Measurements from ENCODE around the gene C9orf152. TPM values are rescaled to one million over a fixed set of nuclear protein-coding genes. Genes with fewer than 3 reads are reported as not detected.
A peak's percentile ranks its signal among the peaks of the same experiment; 100 is the strongest.

The C9orf152 gene
- total RNA-seq, 2 donors from 2014 or later = not detected

DNA sequence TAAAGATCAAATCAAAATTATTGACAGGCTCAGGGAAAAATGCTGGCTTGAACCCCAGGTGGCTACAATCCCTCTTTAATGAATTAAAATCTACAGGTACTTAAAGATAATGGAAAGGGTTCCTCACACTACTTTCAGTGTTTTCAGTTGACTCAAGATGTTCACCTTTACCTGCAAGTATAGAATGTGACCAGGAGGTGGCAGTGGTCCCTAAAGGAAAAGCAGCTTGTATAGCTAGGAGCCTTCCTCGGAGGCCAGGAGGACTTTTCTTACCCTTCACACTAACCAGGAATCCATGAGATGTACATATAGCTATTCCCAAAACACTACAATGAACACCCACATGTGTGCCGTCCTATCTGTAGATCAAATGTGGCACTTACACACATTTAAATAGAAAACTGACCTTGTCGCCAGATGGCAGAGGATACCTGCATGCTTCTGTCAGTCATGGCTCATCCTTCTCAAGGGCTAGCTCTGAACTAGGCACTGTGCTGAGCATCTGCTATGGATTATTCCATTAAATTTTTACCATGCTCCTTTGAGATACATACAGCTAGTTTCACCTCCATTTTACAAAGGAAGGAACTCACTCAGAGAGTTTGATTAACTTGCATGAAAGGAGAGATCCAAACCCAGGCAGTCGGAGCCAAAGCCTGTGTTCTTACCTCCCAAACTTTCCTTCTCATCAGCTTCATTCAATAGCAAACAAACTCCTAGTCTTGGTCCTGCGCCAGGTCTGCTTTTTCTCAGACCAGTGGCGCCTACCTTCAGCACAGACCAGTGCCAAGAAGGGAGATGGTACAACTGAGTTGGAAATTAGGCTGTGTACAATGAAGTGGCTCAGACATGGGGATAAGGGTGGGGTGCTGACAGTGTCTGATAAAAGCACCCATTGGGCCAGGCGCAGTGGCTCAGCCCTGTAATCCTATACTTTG lies 24.5 kb downstream of the C9orf152 start:
- H3K4me1 ChIP-seq = peaks cover 0 to under 1% of the 10 kb centered on the region in 2 donors
- no peak overlapping the region for H3K27ac ChIP-seq
- no peaks in the 10 kb centered on the region for H3K9me3 ChIP-seq
- TF ChIP-seq, protein P1, sequence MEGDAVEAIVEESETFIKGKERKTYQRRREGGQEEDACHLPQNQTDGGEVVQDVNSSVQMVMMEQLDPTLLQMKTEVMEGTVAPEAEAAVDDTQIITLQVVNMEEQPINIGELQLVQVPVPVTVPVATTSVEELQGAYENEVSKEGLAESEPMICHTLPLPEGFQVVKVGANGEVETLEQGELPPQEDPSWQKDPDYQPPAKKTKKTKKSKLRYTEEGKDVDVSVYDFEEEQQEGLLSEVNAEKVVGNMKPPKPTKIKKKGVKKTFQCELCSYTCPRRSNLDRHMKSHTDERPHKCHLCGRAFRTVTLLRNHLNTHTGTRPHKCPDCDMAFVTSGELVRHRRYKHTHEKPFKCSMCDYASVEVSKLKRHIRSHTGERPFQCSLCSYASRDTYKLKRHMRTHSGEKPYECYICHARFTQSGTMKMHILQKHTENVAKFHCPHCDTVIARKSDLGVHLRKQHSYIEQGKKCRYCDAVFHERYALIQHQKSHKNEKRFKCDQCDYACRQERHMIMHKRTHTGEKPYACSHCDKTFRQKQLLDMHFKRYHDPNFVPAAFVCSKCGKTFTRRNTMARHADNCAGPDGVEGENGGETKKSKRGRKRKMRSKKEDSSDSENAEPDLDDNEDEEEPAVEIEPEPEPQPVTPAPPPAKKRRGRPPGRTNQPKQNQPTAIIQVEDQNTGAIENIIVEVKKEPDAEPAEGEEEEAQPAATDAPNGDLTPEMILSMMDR (IDR thresholded peaks at IDR 0.05) = peak; percentile 46 to 75
- DNase-seq (ENCODE audit: low spot score) = peak; percentile 64
- H3K27me3 ChIP-seq = no peaks in the 10 kb centered on the region
- no peak overlapping the region for H3K4me3 ChIP-seq
- H3K36me3 ChIP-seq = no peaks in the 10 kb centered on the region

DNA sequence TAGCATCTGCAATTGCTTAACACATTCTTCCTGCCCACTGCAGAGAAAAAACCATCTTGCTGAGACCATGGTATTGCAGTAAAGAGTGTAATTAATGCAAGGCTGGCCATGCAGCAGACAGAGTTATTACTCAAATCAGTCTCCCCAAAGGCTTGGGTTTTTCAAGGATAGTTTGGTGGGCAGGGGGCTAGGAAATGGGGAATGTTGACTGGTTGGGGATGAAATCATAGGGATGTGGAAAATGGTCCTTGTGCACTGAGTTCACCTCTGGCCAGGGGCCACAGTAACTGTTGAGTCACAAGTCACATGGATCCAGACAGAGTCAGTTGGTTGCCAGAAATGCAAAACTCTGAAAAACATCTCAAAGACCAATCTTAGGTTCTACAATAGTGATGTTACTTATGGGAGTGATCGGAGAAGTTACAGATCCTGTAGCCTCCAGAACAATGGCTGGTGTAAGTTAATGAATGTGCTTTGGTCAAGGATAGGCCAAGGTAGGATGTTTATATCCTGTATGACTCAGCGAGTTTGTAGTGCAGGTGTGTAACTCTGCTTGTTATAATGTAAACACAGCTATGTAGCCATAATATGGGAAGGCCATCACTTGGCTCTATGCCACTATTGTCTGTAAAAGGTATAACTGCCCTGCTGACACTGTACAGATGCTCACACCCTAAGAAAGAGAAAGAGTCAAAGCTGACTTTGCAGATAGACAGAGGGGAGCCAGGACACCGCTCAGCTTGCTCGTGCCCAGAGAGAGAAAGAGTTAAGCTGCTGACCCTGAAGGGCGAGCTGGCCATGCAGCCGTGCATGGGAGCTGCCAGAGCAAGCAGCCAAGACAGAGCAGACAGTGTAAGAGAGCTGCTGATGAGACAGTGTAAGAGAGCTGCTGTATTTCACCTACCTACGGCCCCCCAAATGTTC lies 27.2 kb downstream of the C9orf152 start:
- H3K27ac ChIP-seq = no peak overlapping the region
- TF ChIP-seq, protein P1 (IDR thresholded peaks at IDR 0.05) = no peak
- no peaks in the 10 kb centered on the region for H3K27me3 ChIP-seq
- no peaks in the 10 kb centered on the region for H3K9me3 ChIP-seq
- DNase-seq (ENCODE audit: low spot score) = no peak
- H3K4me1 ChIP-seq = no peaks in the 10 kb centered on the region
- H3K36me3 ChIP-seq = no peaks in the 10 kb centered on the region
- no peak overlapping the region for H3K4me3 ChIP-seq

DNA sequence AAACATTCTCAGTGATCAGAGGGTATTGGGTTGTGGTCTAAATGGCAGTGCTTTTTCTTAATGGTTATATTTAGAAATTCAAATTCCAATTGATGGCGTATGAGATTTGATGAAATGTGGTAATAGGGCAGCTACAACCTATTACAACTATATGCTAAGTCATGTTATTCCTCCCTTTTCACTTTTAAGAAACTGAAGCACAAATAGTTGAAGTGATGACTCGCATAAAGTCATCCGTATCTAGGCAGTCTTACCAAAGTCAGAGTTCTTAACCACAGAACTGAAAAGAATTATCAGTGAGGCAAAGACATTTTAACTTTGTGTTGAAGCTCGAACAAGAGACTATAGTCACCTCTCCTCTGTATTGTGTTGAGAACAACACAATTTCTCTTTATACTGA lies 28.2 kb downstream of the C9orf152 start:
- no peak overlapping the region for H3K4me3 ChIP-seq
- no peak overlapping the region for H3K27ac ChIP-seq
- H3K9me3 ChIP-seq = no peaks in the 10 kb centered on the region
- no peaks in the 10 kb centered on the region for H3K27me3 ChIP-seq
- no peaks in the 10 kb centered on the region for H3K36me3 ChIP-seq
- DNase-seq (ENCODE audit: low spot score) = no peak
- no peaks in the 10 kb centered on the region for H3K4me1 ChIP-seq
- TF ChIP-seq, protein P1 (IDR thresholded peaks at IDR 0.05) = no peak

DNA sequence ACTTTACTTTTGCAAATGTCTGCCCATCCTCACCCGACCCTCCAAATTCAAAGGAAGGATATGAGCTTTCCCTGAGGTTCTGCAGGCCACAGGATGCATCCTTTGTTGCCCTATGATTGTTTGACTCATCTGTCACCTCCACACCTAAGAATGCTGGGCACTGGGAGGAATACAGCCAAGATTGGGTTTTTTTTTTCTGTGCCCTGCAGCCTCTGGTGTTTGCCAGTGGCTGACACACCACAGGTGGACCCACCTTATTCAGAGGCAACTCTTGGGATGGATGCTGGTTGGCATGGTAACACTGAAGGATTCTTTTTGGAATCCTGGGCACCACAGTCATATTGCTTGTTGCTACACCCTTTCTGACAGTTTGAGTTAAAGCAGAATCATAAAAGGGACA lies 29.7 kb downstream of the C9orf152 start:
- Histone ChIP-seq H3K9me3 (no peaks in the 10 kb centered on the region), H3K4me1 (no peaks in the 10 kb centered on the region), H3K27ac (no peak overlapping the region), H3K36me3 (no peaks in the 10 kb centered on the region), H3K27me3 (no peaks in the 10 kb centered on the region), H3K4me3 (no peak overlapping the region)
- DNase-seq (ENCODE audit: low spot score) = no peak
- TF ChIP-seq, protein P1 (IDR thresholded peaks at IDR 0.05) = no peak

DNA sequence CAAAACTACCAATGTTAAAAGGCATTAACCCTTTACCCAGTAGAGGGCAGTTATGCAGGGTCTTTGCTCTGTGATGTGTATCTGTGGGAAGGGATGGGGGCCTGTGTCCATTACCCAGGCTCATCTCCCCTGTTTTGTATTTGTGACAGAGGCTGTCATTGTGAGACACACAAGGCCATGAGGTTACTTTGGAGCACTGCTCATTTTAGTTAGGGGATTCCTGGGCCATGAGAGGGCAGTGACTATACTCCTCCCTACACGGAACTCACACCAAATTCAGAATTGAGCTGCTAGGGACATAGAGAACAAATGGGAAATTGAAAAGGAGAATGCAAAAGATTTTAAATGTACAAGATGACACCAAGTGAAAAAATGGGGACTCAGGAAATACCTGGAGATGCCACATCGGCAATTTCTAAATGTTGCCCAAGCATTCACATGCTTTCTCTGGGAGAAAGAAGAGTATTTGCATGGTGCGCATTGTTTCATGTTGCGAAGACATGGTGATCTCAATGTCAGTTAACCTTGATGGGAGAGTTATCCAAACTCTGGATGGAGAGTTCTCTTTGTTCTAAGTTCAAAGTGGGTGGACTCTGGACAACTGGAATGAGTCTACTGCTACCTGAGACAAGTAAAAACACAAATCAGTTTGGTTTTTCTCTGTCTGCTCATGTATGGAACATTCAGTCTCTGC lies 32.5 kb downstream of the C9orf152 start:
- Histone ChIP-seq H3K36me3 (peaks cover 13% of the 10 kb centered on the region), H3K4me1 (no peaks in the 10 kb centered on the region), H3K27ac (no peak overlapping the region), H3K27me3 (no peaks in the 10 kb centered on the region), H3K9me3 (no peaks in the 10 kb centered on the region), H3K4me3 (no peak overlapping the region)
- DNase-seq (ENCODE audit: low spot score) = no peak
- TF ChIP-seq, protein P1 (IDR thresholded peaks at IDR 0.05) = no peak
